GM21447 (cell line): ENCODE measurements around the gene PPP2R3B.

Source experiments
- ATAC-seq: cut with Tn5 transposase; IDR thresholded peaks from one replicate; pipeline ENCODE4 v1.9.1; 2021; ENCODE audit not compliant: unreplicated experiment

PPP2R3B gene

DNA sequence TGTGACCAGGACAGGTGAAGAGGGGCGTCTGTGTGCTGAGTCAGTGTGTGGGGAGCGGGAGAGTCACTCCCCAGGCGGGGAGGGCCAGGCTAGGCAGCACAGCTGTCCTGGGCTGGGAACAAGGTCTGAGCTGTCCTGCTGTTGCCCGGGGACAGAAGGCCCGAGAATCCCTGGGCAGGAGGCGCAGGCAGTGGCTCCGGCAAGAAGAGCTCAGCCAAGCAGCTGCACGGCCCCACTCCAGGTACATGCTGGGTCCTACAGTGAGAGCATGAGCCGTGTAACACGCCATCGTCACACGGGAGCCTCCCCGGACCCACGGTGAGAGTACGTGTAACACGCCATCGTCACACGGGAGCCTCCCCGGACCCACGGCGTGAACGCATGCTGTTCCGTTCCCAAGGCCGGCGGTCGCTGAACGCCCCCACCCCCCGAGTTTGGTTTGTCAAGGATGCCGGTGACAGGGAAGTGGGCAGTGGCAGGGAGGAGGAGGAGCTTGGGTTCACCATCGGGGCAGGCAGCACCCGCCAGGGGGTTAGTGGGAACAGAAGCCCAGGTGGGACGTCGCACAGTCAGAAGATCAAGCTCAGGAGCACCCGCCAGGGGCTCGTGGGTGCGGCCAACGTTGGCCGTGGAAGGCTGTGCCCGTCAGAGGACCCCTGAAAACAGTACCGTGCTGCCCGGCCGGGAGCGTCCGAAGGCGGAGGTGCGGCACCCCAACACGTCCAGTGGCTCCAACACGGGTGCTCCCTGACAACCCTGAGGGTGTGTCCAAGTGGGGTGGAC lies 15.6 kb downstream of the PPP2R3B start:
- no peak for ATAC-seq

DNA sequence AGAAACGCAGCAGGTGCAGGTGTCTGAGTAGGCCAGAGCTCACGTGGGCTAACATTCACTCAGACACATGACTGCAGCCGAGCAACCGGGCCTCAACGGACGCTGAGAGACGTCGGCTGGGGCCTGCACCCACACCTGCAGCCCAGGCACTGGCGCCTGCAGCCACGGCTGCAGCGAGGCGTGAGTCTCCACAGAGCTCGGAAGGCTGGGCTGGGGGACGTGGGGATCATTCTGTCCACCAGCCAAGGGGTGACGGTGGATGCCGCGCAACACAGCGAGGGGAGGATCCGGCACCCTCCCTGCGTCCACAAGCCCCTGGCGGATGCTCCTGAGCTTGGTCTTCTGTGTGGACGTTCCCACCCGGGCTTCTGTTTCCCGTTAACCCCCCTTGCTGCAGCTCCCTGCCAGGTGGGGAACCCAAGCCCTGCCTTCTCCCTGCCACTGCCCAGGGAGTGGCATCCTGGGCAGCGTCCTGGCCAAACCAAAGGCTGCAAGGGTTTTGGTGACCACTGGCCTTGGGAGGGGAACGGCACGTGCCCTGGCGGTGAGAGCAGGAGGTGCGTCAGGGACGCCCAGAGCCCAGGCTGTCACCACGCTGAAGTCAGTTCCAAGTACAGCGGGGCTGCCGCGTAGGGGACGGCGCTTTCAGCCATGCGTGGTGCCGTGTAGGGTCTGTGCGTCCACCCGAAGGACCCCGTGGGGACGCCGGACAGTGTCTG lies 16.3 kb downstream of the PPP2R3B start:
- ATAC-seq: no peak

DNA sequence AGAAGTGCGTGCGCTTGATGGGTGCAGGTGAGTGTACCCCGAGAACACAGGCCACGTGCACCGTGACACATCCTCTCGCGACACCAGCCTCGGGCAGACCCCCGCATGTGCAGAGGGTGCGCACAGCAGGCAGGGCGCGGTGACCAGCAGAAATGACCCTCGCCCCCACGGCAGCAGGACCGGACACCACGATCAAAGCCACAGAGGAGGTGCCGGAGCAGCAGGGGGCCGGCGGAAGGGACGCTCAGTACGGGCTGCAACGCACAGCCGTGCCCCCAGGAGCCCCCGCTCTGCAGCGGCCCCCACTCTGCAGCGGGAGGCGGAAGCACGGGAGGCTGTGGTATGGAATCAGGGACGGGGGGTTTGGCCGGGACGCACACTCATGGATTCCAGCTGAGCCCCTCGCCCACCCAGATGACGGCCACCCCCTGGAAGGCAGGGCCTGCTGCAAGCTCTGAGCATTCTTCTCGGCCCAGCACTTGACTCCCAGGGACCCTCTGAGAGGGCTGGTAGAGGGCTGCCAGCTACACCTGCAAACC lies 17.1 kb downstream of the PPP2R3B start:
- no peak for ATAC-seq

DNA sequence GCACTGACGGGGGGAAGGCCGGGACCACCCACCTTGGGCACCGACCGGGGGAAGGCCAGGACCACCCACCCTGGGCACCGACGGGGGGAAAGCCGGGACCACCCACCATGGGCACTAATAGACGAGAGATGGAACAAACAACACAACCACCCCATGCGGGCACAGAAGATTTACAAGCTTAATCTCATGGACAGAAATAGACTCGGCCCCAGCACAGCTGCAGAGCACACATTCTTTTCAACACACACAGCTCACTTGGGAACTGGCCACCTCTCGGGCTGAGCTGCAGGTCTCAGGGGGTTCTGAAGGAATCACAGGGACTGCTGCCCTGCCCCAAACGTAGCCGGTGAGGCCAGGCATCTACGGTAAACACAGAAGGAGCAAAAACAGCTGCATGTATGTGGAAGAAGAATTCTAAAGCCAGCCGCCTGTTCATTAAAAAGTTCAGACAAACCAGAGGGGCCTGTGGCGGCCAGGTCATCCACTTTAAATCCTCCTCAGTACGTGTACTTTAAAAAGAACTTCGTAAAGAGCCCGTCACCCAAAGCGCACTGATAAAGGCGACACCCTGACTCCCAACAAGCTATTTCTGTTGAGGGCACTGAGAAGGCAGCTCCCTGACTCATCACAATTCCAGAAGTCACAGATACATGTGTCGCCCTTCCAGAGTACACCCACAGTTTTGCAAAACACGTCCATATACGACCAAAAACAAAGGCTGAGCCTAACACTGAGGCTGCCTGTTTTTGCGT lies 17.7 kb downstream of the PPP2R3B start:
- ATAC-seq: no peak

DNA sequence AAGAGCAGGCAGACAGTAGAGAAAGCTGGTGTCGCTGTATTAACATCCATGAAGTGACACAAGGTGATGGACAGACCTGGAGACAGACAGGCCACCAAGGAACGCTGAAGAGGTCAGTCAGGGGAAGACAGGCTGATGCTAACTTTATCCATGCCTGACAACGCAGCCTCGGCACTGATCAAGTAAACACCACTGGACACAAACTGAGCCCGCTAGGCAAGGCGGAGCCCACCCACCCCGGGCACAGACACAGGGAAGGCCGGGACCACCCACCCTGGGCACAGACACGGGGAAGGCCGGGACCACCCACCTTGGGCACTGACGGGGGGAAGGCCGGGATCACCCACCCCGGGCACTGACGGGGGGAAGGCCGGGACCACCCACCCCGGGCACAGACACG lies 18.8 kb downstream of the PPP2R3B start:
- ATAC-seq: no peak

DNA sequence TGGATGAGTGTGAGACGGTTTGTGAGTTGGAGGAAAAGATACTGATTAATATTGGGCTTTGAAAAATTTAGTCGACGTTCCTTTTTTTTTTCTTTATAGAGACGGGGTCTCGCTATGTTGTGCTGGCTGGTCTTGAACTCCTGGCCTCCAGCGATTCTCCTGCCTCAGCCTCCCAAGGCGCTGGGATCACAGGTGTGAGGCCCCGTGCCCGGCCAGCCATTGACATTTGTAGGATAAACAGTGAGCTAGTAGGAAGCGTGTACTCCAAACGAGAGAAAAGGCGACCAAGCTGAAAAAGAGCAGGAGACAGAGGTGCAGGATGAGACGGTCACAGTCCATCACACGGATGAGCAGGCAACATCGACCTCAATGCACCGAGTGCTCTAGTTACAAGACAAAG lies 19.4 kb downstream of the PPP2R3B start:
- ATAC-seq: no peak

DNA sequence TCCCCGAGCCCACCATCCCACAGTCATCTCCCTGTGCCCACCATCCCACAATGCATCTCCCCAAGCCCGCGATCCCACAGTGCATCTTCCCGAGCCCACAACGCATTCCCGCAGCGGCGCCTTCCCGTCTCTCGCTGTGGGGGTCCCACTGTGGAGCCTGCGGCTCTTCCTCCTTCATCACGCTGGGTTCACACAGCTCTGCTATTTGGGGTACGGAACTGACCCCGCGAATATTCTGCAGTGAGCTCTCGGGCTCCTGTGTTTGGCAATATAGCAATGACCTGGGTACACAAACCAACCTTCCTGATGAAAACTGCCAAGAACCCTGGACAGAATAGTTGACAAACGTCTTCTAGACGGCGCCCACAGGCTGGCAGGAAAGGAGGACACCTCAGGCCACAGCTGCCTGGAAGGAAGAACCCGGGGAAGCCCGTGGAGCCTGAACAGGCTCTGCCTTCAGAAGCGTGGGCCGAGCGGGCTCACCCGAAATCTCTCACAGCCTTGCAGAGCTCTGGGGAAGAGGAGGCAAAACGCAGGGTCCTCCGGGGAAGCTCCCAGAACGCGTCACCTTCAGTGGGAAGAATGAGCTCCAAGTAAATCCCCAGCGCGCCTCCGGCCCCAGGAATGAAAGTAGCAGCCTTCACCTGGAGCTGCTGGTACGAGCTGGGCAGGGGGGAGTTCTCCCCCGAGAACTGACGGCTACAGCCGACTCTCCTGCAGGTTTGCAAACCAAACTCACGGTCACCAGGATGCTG lies 22.9 kb downstream of the PPP2R3B start:
- no peak for ATAC-seq

DNA sequence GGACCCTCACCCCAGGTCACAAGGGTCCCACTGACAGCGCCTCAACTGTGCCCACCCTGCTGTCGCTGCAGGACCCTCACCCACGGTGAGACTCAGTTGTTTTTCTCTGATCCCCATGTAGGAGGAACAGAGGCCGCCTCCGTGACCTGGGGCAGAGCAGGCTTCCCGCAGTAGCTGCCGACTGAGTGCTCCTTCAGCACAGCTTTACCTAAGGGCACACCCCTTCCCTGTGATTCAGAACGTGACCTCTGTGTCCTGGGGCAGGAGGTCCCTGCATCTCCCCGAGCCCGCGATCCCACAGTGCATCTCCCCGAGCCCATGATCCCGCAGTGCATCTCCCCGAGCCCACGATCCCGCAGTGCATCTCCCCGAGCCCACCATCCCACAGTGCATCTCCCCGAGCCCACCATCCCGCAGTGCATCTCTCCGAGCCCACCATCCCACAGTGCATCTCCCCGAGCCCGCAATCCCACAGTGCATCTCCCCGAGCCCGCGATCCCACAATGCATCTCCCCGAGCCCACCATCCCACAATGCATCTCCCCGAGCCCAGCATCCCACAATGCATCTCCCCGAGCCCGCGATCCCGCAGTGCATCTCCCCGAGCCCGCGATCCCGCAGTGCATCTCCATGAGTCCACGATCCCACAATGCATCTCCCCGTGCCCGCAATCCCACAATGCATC lies 23.6 kb downstream of the PPP2R3B start:
- no peak for ATAC-seq

DNA sequence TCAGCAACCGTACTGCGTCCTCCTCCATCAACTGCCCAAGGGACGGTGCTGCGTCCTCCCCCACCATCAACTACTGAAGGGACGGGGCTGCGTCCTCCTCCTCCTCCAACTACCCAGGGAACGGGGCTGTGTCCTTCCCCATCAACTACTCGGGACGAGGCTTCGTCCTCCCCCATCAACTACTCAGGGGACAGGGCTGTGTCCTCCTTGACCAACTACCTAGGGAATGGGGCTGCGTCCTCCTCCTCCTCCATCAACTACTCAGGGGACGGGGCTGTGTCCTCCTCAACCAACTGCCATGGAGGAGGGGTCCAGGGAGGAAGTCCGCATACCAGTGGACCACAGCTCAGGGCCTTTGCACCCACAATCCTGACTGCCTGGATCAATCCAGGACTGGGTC lies 24.4 kb downstream of the PPP2R3B start:
- ATAC-seq: no peak

DNA sequence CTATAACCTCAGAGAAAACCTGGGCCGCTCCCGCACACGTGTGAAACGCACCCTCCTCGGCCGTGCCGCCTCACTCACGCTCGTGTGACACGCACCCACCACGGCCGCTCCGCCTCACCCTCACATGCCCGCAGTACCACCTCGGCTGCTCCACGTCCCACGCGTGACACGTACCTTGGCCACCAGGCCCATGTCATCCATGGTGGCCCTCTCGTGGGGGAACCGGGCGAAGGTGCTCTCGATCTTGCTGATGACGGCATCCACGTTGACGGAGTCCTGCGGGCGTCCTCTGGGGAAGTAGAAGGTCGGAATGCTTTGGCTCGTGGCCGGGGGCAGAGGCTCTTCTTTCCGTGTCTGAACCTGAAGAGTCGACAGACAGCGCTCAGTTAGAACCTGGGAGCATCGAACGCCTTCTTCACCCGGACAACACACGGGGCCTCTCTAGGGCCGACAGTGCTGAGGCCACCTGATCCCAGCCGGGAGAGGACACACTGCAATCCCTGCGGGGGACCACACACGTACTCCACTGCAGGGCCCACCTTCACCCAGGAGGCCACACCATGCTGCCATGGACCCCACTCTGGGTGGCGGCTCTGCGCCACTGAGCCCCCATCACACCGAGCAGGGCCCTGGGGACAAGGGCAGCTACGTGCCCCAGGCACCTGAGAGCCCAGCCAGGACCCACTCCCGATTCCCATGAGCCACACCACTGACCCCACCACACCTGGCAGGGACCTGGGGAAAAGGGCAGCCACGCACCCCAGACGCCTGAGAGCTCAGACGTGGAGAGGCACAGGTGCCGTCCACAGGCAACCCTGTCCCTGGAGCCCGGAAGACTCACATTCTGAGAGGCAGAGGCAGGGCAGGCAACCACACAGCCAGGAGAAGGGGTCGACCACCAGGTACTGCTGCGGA lies 25.2 kb downstream of the PPP2R3B start:
- ATAC-seq: no peak

DNA sequence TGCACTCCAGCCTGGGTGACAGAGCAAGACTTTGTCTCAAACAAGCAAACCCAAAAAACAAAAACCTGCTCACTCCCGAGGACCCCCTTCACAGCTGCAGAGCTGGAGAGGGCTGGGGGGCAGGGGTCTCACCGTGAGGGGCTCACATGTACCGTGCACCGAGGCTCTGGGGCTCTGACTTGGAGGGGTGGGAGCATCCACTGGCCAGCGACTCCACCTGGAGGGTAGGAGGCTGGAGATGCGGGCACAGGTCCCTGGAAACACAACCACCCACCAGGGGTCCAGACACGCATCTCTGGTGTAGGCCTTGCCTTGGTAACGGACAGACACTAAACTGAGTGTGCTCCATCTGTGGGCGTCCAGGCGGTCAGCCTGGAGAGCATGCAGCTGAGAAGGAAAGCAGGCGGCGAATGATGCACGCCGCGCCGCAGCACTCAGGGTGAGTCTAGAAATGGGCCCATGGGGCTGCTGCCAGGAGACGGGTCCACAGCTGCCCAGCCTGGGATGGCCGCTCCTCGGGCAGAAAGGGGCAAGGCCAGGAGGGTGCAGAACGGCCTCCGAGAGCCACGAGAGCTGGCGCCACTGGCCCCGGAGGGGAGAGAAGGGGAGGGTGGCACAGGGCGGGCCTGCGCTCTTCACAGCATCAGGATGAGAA lies 26.1 kb downstream of the PPP2R3B start:
- ATAC-seq: no peak

DNA sequence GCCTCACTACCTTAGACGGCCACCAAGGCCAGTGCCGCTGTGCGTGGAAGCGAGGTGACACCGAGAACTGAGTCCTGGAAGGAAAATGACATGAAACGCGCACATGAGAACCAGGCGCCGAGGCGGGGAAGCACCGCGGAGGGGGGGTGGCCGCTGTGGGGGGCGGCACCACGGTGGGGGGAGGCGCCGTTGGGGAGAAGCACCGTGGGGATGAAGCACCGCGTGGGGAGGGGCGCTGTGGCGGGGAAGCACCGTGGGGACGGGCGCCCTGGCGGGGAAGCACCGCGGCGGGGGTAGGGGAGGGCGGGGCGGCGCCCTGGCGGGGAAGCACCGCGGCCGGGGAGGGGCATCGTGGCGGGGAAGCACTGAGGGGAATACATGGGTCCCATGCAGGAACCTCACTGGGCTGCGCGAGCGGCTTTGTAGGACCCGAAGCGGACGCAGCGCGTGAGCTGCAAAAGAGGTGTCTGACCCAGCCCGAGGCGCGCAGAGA lies 28.0 kb downstream of the PPP2R3B start:
- no peak for ATAC-seq

DNA sequence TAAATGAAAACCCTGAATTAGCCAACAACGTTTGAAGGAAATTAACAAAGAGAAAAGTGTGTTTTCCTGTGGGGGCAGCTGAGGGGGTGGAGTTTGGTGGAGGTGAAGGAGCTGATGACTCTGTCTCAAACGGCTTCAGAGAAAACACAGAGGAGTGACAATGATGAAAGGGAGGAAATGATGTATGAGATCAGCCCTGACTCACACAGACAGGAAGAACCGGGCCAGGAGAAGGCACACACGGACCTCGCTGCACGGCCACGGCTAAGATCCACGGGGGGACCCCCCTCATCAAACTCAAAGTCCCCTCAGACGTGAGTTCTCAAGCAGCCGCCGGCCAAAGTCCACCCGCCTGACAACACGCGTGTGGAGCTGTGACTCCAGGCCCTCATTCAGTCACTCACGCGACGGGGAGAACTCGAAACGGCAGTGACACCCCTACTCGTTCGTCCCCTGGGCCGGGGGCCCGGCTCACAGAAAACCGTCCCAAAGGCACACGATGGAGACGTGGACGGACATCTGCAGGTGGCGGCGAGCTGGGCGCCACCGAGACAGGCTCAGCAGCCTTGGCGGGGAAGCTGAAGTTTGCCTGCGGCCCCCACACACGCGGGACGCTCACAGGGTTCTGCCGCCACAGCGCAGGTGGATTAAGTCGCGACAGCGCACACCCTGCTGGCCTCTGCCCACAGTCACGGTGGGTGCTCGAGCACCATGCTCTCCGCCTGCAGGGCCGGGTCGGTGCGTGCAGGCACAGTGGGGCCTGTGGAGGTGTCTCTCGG lies 28.8 kb downstream of the PPP2R3B start:
- no peak for ATAC-seq

DNA sequence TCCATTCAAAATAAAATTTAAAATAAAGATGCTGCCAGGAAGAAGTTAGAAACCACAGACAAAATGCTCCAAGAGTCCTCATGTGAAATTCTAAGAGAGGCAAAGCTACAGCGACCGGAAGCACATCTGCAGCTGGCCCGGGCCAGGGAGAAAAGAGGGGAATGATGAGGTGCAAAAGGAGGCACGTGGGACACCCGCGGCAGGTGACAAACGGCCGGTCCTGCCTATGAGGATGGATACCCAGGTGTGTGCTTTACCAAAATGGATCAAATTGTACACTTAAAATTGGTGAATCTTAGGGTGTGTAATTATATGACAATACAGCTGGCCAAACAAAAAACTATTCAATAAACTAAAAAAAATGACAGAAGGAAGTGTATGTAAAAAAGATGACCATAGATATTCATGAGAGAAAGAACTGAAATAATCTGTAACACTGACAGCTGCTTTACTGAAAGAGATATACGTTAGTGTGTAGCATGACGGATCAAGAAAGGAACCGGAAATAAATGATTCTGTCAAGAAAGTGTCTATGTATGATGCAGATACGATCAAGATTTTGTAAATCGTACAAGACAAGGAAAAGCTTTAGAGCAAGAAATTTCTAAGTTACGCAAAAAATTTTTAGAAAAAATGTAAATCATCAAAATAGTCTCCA lies 29.5 kb downstream of the PPP2R3B start:
- no peak for ATAC-seq

DNA sequence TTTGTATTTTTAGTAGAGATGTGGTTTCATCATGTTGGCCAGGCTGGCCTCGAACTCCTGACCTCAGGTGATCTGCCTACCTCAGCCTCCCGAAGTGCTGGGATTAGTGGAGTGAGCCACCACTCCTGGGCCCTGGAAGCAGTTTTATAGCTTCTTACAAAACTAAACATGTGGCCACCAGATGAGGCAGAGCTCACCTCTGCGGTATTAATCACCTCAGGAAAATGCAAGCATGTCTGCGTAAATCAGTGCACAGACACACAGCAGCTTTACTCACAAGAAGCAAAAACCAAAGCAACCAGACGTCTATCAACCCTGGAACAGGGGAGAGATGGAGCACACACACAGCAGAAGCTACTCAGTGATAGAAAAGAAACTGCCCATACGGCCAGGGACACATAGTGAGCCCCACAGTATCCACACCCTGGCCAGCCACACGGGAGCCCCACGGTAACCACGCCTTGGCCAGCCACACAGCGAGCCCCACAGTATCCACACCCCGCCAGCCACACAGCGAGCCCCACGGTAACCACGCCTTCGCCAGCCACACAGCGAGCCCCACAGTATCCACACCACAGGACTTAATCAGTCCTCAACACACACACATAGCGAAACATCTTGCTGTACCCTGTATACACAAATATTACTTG lies 30.2 kb downstream of the PPP2R3B start:
- ATAC-seq: no peak

DNA sequence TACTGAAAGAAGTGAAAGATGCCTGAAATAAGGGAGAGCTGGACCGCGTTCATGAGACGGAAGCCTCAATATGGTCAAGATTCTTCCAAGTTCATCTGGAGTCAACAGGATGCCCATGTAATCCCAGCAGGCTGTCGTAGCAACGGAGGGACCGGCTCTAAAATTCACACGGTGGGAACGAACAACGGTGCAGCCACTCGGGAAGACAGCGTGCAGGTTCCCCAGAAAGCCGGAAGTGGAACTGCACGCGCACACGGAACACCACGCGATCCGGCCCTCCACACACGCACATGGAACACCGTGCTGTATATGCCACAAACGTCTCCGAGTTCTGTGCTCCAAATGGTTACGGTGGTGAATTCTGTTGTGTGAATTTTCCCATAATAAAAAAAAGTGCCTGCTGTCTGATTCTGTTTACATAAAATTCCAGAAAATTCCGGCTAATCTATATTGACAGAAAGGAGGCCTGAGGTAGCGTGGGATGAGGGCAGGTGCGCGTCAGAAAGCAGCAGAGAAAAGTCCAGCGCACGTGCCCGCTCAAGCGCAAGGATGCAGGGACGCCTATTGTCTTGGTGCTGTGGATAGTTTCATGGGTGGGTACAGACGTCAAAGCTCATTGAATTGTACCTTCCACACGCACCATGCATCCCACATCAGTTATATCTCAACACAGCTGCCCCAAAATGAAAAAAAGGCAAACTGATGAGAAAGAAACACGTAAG lies 31.2 kb downstream of the PPP2R3B start:
- ATAC-seq: no peak
